Testis (tissue), 3 donors: ENCODE measurements around the gene MT1B. TPM values are rescaled to one million over a fixed set of nuclear protein-coding genes. Genes with fewer than 3 reads are reported as not detected.

Experiments
- DNase-seq: peaks from one replicate; pipeline ENCODE4 v3.0.0-alpha.2; 2019
- H3K27ac ChIP-seq, 2 donors: fragments of 200-600 bp; sonication (generic); one replicate each; pipeline ENCODE4 v1.5.1; 2019
- H3K27me3 ChIP-seq: fragments of 200-600 bp; sonication (generic); one replicate; pipeline ENCODE4 v1.5.1; 2019
- H3K36me3 ChIP-seq: fragments of 200-600 bp; sonication (generic); one replicate; pipeline ENCODE4 v1.5.1; 2017; ENCODE audit warnings: low read depth; ENCODE audit errors: missing control alignments
- H3K4me1 ChIP-seq: fragments of 200-600 bp; sonication (generic); one replicate; pipeline ENCODE4 v1.5.1; 2019
- H3K4me3 ChIP-seq, 2 donors: fragments of 200-600 bp; sonication (generic); one replicate each; pipeline ENCODE4 v1.5.1; 2017 to 2019
- H3K9me3 ChIP-seq: fragments of 200-600 bp; sonication (generic); one replicate; pipeline ENCODE4 v1.5.1; 2017
- CTCF ChIP-seq, 3 experiments: fragments of 450-650 bp in 2 of 3; fragments of 200-600 bp in 1 of 3; sonication (generic) in 1 of 3; IDR thresholded peaks; one replicate each; pipeline ENCODE4 v1.5.1; 2016 to 2019; ENCODE audit warnings: antibody characterized with exemption in 3 of 3, mild to moderate bottlenecking in 2 of 3, moderate library complexity in 1 of 3
- POLR2A ChIP-seq: fragments of 450-650 bp; IDR thresholded peaks from one replicate; pipeline ENCODE4 v1.6.1; 2017; ENCODE audit warnings: antibody characterized with exemption, mild to moderate bottlenecking, moderate library complexity
- WGBS, 2 donors: methylation state at CpG; one replicate each; pipeline ENCODE4 v1.1.5; 2018; 5-methylcytosine and 5-hydroxymethylcytosine counted together
- intact Hi-C: fragments of 100-400 bp; cut with DNase I; formaldehyde crosslinking; loops from one replicate; pipeline ENCODE4 v1.15.1; 2023; ENCODE audit warnings: low total_unique reads
- polyA plus RNA-seq: library from polyadenylated mRNA; stranded (reverse); fragments of 350-450 nt; fragmentation: Illumina TruSeq; extraction: RNeasy Lipid Tissue Mini Kit (QIAGEN cat#74804); gene quantifications from one replicate; pipeline ENCODE4 v1.2.3, GENCODE V29; 2014; ENCODE audit warnings: low read depth, low replicate concordance; ENCODE audit not compliant: insufficient read depth
- total RNA-seq, 2 donors: library from RNA; depleted of rRNA; stranded (reverse); fragments of >200 nt; gene quantifications; one replicate each; pipeline ENCODE4 v1.2.3, GENCODE V29; 2016

The MT1B gene
- total and polyA plus RNA-seq, 3 donors from 2014 or later: not detected

- H3K27me3 ChIP-seq: no peaks in the 10 kb centered on the region
- intact Hi-C loops: no loop called here
- peak overlapping the region; percentile 85 to 86 for H3K27ac ChIP-seq
- H3K36me3 ChIP-seq: no peaks in the 10 kb centered on the region
- no peaks in the 10 kb centered on the region for H3K9me3 ChIP-seq
- TF ChIP-seq CTCF (IDR thresholded peaks at IDR 0.05): no peak
- peaks cover 38% of the 10 kb centered on the region for H3K4me1 ChIP-seq
- WGBS, 2 donors: 1 to 2% methylated on average over 16 to 21 of the region's 21 CpGs
- peak overlapping the region; percentile 38 to 54 for H3K4me3 ChIP-seq
- DNase-seq: no peak
These were observed 42.7 kb upstream of the MT1B start for GRCh38 chr16:56608876-56609462.

- peak overlapping the region in 1 of 2 donors; percentile 86 for H3K27ac ChIP-seq
- peak overlapping the region; percentile 38 to 54 for H3K4me3 ChIP-seq
- no peaks in the 10 kb centered on the region for H3K9me3 ChIP-seq
- peaks cover 38% of the 10 kb centered on the region for H3K4me1 ChIP-seq
- WGBS, 2 donors: 1% methylated on average over 6 of the region's 6 CpGs
- intact Hi-C loops: no loop called here
- no peak for TF ChIP-seq POLR2A
- TF ChIP-seq CTCF (IDR thresholded peaks at IDR 0.05): no peak
- peak; percentile 70 for DNase-seq
- no peaks in the 10 kb centered on the region for H3K27me3 ChIP-seq
- H3K36me3 ChIP-seq: no peaks in the 10 kb centered on the region
These were observed 42.2 kb upstream of the MT1B start for GRCh38 chr16:56609463-56609921.

- Histone ChIP-seq H3K4me1 (peaks cover 38% of the 10 kb centered on the region), H3K9me3 (no peaks in the 10 kb centered on the region), H3K4me3 (peak overlapping the region in 1 of 2 donors; percentile 38), H3K36me3 (no peaks in the 10 kb centered on the region), H3K27me3 (no peaks in the 10 kb centered on the region), H3K27ac (peak overlapping the region in 1 of 2 donors; percentile 86)
- intact Hi-C loops: no loop called here
- TF ChIP-seq POLR2A: no peak
- no peak for TF ChIP-seq CTCF (IDR thresholded peaks at IDR 0.05)
- peak; percentile 59 for DNase-seq
- WGBS, 2 donors: 25 to 46% methylated on average over 10 of the region's 10 CpGs
These were observed 41.6 kb upstream of the MT1B start for GRCh38 chr16:56610017-56610608.

- TF ChIP-seq POLR2A: no peak
- no peak for TF ChIP-seq CTCF (IDR thresholded peaks at IDR 0.05)
- no peaks in the 10 kb centered on the region for H3K27me3 ChIP-seq
- no peak for DNase-seq
- H3K27ac ChIP-seq: peak overlapping the region; percentile 68 to 86
- WGBS, 2 donors: 36 to 46% methylated on average over 2 of the region's 2 CpGs
- no peaks in the 10 kb centered on the region for H3K9me3 ChIP-seq
- no peak overlapping the region for H3K4me3 ChIP-seq
- intact Hi-C loops: no loop called here
- H3K4me1 ChIP-seq: peaks cover 38% of the 10 kb centered on the region
- H3K36me3 ChIP-seq: no peaks in the 10 kb centered on the region
These were observed 41.0 kb upstream of the MT1B start for GRCh38 chr16:56610609-56611111.
